Activated CD8-positive, alpha-beta T cell treated with anti-CD3 and anti-CD28 coated beads, Interleukin-2, amount 10 ng/mL, durations not matched to agents 7 days and 5 days (primary cell): ENCODE data around the gene LACRT. TPM values are rescaled to one million over a fixed set of nuclear protein-coding genes. Genes with fewer than 3 reads are reported as not detected.

Experiments
- ATAC-seq: fragments of 150-1000 bp; cut with Tn5 transposase; one replicate; pipeline ENCODE4 v1.10.0; 2021; ENCODE audit warnings: moderate library complexity
- CTCF ChIA-PET: fragments of 350-600 bp; sonication (Branson Sonifier 250); formaldehyde crosslinking; loops from one replicate; lab custom pipeline; 2021; ENCODE audit warnings: antibody characterized with exemption; lab: Charles Lee
- POLR2A ChIA-PET: fragments of 350-600 bp; sonication (Branson Sonifier 250); formaldehyde crosslinking; loops from one replicate; lab custom pipeline; 2021; ENCODE audit warnings: antibody characterized with exemption; lab: Charles Lee
- DNase-seq: peaks from one replicate; pipeline ENCODE4 v3.0.0-alpha.2; 2020
- H3K27ac Mint-ChIP-seq: one replicate; pipeline ENCODE4 v1.8.0; 2021; ENCODE audit warnings: mild to moderate bottlenecking, mixed read lengths
- H3K27me3 Mint-ChIP-seq: one replicate; pipeline ENCODE4 v1.8.0; 2021; ENCODE audit warnings: low read depth, mixed read lengths
- H3K36me3 Mint-ChIP-seq: one replicate; pipeline ENCODE4 v1.8.0; 2021; ENCODE audit warnings: low read depth, mixed read lengths
- H3K4me1 Mint-ChIP-seq: one replicate; pipeline ENCODE4 v1.8.0; 2021; ENCODE audit warnings: low read depth, mixed read lengths
- H3K4me3 Mint-ChIP-seq: one replicate; pipeline ENCODE4 v1.8.0; 2021; ENCODE audit warnings: mild to moderate bottlenecking, mixed read lengths
- H3K9me3 Mint-ChIP-seq: one replicate; pipeline ENCODE4 v1.8.0; 2022; ENCODE audit warnings: mixed read lengths; ENCODE audit not compliant: insufficient read depth
- total RNA-seq, 2 experiments: library from RNA; stranded (reverse); gene quantifications; one replicate each; pipeline ENCODE4 v1.2.3, GENCODE V29; 2021

Gene LACRT
- total RNA-seq, 2 experiments from 2014 or later, result not detected

GRCh38 chr12:54595471-54595870, 39.2 kb downstream of the LACRT start:
- ChIA-PET CTCF (interaction anchor here (0.7 to 2.7 kb wide), 9 partner anchors 9 to 477 kb away, joined by 3 to 12 read pairs (median 4); no protein-coding TSS in a partner anchor), POLR2A (no interaction called here)
- Mint-ChIP-seq H3K27me3 (peaks cover 19% of the 10 kb centered on the region), H3K4me1 (no peaks in the 10 kb centered on the region), H3K36me3 (no peaks in the 10 kb centered on the region), H3K4me3 (no peak overlapping the region), H3K27ac (no peak overlapping the region), H3K9me3 (no peaks in the 10 kb centered on the region)
- no peak for DNase-seq
- no peak for ATAC-seq

DNA sequence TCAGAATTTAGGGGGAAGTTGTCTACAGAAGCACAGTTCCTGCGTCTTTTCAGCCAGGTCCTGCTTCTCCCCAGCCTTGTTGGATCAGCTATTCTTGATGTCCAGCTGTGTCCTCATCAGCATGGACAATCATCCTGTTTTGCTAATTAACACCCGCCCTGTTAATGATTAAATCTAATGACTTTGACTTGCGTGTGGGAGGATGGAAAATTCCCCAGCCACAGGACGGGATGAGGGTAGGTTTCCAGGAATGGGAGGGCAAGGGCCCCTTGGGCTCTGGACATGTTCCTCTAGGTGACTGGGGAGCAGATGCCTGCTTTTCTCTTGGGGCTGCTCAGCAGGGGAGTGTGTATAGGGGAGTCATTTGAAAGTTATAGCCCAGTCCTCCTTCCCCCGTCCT, 41.0 kb downstream of the LACRT start:
- CTCF ChIA-PET, result interaction anchor here (1.9 kb wide), 1 partner anchor 14 kb away, joined by 10 read pairs; no protein-coding TSS in a partner anchor

DNA sequence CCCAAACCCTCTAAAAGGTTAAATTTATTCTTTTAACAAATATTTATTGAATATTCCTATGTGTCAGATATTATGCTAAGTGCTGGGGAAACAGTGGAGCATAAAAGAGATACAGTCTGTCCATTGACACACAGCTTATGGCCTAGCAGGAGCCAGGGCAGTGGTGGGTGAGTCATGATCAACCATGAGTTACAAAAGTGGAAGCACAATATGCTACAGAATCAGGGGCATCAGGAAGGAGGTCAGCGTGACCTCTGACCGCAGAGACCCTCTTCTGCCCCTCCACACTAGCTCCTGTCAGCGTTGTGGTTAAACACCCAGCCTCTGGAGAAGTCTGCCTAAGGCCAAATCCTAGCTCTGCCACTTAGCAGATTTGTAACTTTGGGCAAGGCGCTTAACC, 41.6 kb downstream of the LACRT start:
- Mint-ChIP-seq H3K4me3 (no peak overlapping the region), H3K4me1 (peaks cover 2% of the 10 kb centered on the region), H3K27me3 (peaks cover 31% of the 10 kb centered on the region), H3K9me3 (no peaks in the 10 kb centered on the region), H3K27ac (no peak overlapping the region), H3K36me3 (no peaks in the 10 kb centered on the region)
- CTCF ChIA-PET, result interaction anchor here (1.1 to 1.9 kb wide), 3 partner anchors 9 to 33 kb away, joined by 3 to 10 read pairs (median 3); no protein-coding TSS in a partner anchor
- ATAC-seq (no peak), DNase-seq (no peak)
- POLR2A ChIA-PET, result no interaction called here

More for the DNA sequence above, 41.0 kb downstream of the LACRT start:
- Mint-ChIP-seq H3K4me1 (peaks cover 2% of the 10 kb centered on the region), H3K27me3 (peaks cover 30% of the 10 kb centered on the region), H3K9me3 (no peaks in the 10 kb centered on the region), H3K27ac (no peak overlapping the region), H3K4me3 (no peak overlapping the region), H3K36me3 (no peaks in the 10 kb centered on the region)
- POLR2A ChIA-PET, result no interaction called here
- DNase-seq (no peak), ATAC-seq (no peak)

- DNase-seq (no peak), ATAC-seq (no peak)
- Mint-ChIP-seq H3K36me3 (no peaks in the 10 kb centered on the region), H3K9me3 (no peaks in the 10 kb centered on the region), H3K27ac (no peak overlapping the region), H3K4me1 (peaks cover 2% of the 10 kb centered on the region), H3K4me3 (no peak overlapping the region), H3K27me3 (peaks cover 39% of the 10 kb centered on the region)
- ChIA-PET POLR2A (no interaction called here), CTCF (interaction anchor here (1.1 to 1.9 kb wide), 3 partner anchors 8 to 32 kb away, joined by 3 to 10 read pairs (median 3); no protein-coding TSS in a partner anchor)
These were observed 42.4 kb downstream of the LACRT start for GRCh38 chr12:54592316-54592715.

GRCh38 chr12:54590978-54591591, 43.6 kb downstream of the LACRT start:
- Mint-ChIP-seq H3K27me3 (peaks cover 50% of the 10 kb centered on the region), H3K27ac (no peak overlapping the region), H3K4me1 (peaks cover 2% of the 10 kb centered on the region), H3K36me3 (no peaks in the 10 kb centered on the region), H3K9me3 (no peaks in the 10 kb centered on the region), H3K4me3 (no peak overlapping the region)
- DNase-seq (no peak), ATAC-seq (no peak)
- POLR2A ChIA-PET, result no interaction called here
- CTCF ChIA-PET, result interaction anchor here (2.8 kb wide), 1 partner anchor 11 kb away, joined by 14 read pairs; no protein-coding TSS in a partner anchor

DNA sequence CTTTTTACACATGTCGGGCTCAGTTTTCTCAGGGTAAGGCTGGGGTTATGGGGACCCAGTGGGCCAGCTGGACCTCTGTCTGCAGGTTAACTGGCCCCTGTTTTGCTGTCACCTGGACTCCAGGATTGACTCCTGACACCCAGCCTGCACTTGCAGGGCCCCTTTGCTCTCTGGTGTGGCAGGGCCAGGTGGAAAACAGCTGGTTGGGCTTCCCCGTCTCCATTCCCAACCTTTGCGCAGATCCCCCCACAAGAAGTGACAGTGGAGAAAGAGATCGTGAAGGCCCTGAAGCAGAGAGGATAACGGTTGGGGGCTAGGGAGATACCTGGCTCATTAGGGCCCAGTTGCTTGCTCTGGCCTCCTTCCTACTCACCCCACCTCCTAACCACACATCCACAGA, 44.7 kb downstream of the LACRT start:
- no peak for DNase-seq
- Mint-ChIP-seq H3K4me3 (no peak overlapping the region), H3K27ac (no peak overlapping the region), H3K27me3 (peaks cover 61% of the 10 kb centered on the region), H3K9me3 (no peaks in the 10 kb centered on the region), H3K4me1 (peaks cover 2% of the 10 kb centered on the region), H3K36me3 (no peaks in the 10 kb centered on the region)
- POLR2A ChIA-PET, result no interaction called here
- no peak for ATAC-seq
- CTCF ChIA-PET, result interaction anchor here (2.8 kb wide), 1 partner anchor 10 kb away, joined by 14 read pairs; no protein-coding TSS in a partner anchor

DNA sequence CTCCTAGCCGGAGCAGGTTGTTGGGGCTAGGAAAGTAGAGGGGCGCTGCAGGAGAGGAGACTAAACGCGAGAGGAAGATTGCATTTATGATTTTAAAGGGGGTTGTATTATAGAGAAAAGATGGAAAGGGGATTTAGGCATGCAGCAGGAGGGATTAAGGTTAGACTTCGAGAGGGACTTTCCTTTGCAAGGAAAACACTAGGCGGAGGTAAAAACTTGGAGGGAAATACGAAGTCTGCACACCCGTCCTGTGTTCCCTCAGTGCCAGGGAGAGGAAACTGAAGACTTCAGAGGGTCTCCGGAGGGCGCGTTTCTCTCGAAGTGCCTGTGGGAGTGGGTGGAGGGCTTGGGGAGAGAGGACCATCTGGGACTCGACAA, 45.8 kb downstream of the LACRT start:
- ChIA-PET CTCF (interaction anchor here (2.8 kb wide), 1 partner anchor 9 kb away, joined by 14 read pairs; no protein-coding TSS in a partner anchor), POLR2A (no interaction called here)
- peaks cover 67% of the 10 kb centered on the region for H3K27me3 Mint-ChIP-seq
- H3K4me1 Mint-ChIP-seq, result peaks cover 2% of the 10 kb centered on the region
- H3K9me3 Mint-ChIP-seq, result no peaks in the 10 kb centered on the region
- no peak for ATAC-seq
- no peak overlapping the region for H3K27ac Mint-ChIP-seq
- no peak for DNase-seq
- H3K4me3 Mint-ChIP-seq, result peak overlapping the region; percentile 12
- no peaks in the 10 kb centered on the region for H3K36me3 Mint-ChIP-seq

DNA sequence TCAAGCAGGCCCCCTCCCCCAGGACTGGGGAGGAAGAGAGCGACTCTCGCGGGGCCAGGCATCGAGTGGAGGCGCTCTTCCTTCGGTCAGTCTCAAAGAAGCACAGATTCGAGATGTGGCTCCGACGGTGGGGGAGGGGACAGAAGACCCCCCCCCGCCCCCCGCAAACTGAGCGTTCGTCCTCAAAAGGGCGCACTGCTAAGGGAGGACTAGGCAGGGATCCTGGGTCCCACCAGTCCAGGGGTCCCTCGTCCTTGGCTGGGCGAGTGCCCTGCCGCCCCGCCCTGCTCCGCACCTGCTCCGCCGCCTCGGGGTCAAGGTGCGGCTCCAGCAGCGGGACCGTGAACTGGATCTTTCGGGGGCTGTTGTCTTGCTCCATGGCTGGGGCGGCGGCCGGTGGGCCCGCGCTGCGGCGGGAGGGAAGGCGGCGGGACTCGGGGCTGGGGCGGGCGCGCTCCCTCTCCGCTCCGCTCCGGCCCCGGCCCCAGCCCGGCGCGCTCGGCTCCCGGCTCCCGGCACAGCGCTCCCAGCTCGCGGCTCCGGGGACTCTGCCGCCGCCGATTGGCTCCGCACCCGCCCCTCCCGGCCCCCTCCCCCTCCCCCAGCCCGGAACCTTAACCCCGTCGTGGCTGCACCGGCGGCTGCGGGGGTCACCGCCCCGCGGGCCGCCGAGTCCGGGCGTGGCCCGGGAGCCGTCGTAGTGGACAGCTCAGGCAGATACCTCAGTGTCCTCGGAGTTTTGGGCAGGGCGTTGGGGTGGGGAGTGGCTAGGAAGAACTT, 46.4 kb downstream of the LACRT start, which contains the start of gene PPP1R1A:
Gene PPP1R1A, minus strand, starts transcription at position 550 of the 780 bp plus-strand sequence. Its CDS starts 171 bp downstream, at position 379.
- ATAC-seq (peak; percentile 18), DNase-seq (no peak)
- ChIA-PET CTCF (no interaction called here), POLR2A (no interaction called here)
- peaks cover 2% of the 10 kb centered on the region for H3K4me1 Mint-ChIP-seq
- H3K9me3 Mint-ChIP-seq, result no peaks in the 10 kb centered on the region
- H3K36me3 Mint-ChIP-seq, result no peaks in the 10 kb centered on the region
- no peak within 1 kb of the TSS for H3K27ac Mint-ChIP-seq
- peaks cover 67% of the 10 kb centered on the region for H3K27me3 Mint-ChIP-seq
- H3K4me3 Mint-ChIP-seq, result peak within 1 kb of the TSS; percentile 12

GRCh38 chr12:54587315-54587873, 47.3 kb downstream of the LACRT start:
- ATAC-seq (no peak), DNase-seq (no peak)
- POLR2A ChIA-PET, result no interaction called here
- Mint-ChIP-seq H3K4me3 (no peak overlapping the region), H3K4me1 (peaks cover 2% of the 10 kb centered on the region), H3K36me3 (no peaks in the 10 kb centered on the region), H3K27me3 (peaks cover 70% of the 10 kb centered on the region), H3K9me3 (no peaks in the 10 kb centered on the region), H3K27ac (no peak overlapping the region)
- CTCF ChIA-PET, result interaction anchor here (1.2 to 1.5 kb wide), 2 partner anchors 8 to 15 kb away, joined by 4 read pairs; no protein-coding TSS in a partner anchor

DNA sequence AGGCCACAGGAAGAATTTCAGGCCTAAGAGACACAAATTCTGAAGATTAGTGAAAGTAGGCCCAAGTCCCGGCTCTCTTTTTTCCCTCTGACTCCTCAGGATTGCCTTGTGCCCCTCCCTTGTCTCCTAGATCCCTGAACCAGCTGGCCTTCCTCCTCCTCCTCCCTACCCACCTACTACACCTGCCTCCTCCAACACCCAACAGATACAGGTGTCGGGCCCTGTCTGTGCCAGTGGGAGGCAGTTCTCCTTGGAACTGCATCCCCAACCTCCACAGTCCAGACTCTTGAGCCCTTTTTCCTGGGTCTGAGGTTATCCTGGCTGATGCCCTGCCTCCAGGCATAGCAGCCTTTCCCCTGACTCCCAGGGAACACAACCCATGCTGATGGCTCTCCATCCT, 48.1 kb downstream of the LACRT start:
- H3K4me3 Mint-ChIP-seq, result no peak overlapping the region
- H3K27ac Mint-ChIP-seq, result no peak overlapping the region
- DNase-seq (no peak), ATAC-seq (no peak)
- peaks cover 2% of the 10 kb centered on the region for H3K4me1 Mint-ChIP-seq
- ChIA-PET CTCF (interaction anchor here (1.2 to 1.5 kb wide), 2 partner anchors 9 to 16 kb away, joined by 4 read pairs; no protein-coding TSS in a partner anchor), POLR2A (no interaction called here)
- H3K9me3 Mint-ChIP-seq, result no peaks in the 10 kb centered on the region
- no peaks in the 10 kb centered on the region for H3K36me3 Mint-ChIP-seq
- peaks cover 68% of the 10 kb centered on the region for H3K27me3 Mint-ChIP-seq

GRCh38 chr12:54585243-54585642, 49.5 kb downstream of the LACRT start:
- no peaks in the 10 kb centered on the region for H3K9me3 Mint-ChIP-seq
- ChIA-PET POLR2A (no interaction called here), CTCF (interaction anchor here (1.5 kb wide), 1 partner anchor 58 kb away, joined by 3 read pairs; no protein-coding TSS in a partner anchor)
- H3K36me3 Mint-ChIP-seq, result no peaks in the 10 kb centered on the region
- no peak overlapping the region for H3K27ac Mint-ChIP-seq
- H3K4me3 Mint-ChIP-seq, result no peak overlapping the region
- DNase-seq, result no peak
- peaks cover 59% of the 10 kb centered on the region for H3K27me3 Mint-ChIP-seq
- H3K4me1 Mint-ChIP-seq, result peaks cover 2% of the 10 kb centered on the region
- no peak for ATAC-seq
